Omental fat pad (tissue), 4 donors: Measurements from ENCODE around the gene FGF11. TPM values are rescaled to one million over a fixed set of nuclear protein-coding genes. Genes with fewer than 3 reads are reported as not detected.

Source experiments
- ATAC-seq: fragments of 150-250 bp; one replicate; pipeline ENCODE4 v1.9.1; 2016; ENCODE audit warnings: mild to moderate bottlenecking, moderate library complexity; ENCODE audit not compliant: low FRiP score
- DNase-seq: peaks from one replicate; pipeline ENCODE4 v3.0.0-alpha.2; 2019; ENCODE audit warnings: low spot score
- total RNA-seq, 4 donors: library from RNA; depleted of rRNA; stranded (reverse); fragments of >200 nt; gene quantifications; one replicate each; pipeline ENCODE4 v1.1.0, GENCODE V29; 2016
- TF ChIP-seq, protein P1 (sequence below), 3 donors: fragments of 450-650 bp; IDR thresholded peaks; one replicate each; pipeline ENCODE4 v1.5.1; 2016 to 2017; ENCODE audit warnings: antibody characterized with exemption in 3 of 3, mild to moderate bottlenecking in 3 of 3, moderate library complexity in 2 of 3

FGF11 gene
- total RNA-seq, 4 donors from 2014 or later: 0.72 to 1.9 (median 1.7) TPM

DNA sequence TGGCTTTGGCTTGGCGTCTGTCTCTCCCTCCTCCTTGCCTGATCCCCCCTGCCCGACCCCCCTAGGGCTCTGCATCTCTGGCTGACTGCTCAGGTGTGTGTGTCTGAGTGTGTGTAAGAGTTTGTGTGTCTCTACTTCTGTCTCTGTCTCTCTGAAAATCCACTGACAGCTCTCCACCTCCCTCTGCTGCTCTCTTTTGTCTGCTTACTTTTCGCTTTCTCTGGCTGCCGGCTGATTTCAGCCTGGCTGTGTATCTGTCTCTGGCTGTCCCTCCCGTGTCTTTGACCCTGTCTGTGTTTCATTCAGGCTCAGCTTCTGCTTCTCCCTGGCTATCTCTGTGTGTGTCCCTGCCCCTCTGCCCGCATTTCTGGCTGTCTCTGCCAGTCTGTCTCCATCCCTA lies 23.0 kb upstream of the FGF11 start:
- TF ChIP-seq, protein P1, sequence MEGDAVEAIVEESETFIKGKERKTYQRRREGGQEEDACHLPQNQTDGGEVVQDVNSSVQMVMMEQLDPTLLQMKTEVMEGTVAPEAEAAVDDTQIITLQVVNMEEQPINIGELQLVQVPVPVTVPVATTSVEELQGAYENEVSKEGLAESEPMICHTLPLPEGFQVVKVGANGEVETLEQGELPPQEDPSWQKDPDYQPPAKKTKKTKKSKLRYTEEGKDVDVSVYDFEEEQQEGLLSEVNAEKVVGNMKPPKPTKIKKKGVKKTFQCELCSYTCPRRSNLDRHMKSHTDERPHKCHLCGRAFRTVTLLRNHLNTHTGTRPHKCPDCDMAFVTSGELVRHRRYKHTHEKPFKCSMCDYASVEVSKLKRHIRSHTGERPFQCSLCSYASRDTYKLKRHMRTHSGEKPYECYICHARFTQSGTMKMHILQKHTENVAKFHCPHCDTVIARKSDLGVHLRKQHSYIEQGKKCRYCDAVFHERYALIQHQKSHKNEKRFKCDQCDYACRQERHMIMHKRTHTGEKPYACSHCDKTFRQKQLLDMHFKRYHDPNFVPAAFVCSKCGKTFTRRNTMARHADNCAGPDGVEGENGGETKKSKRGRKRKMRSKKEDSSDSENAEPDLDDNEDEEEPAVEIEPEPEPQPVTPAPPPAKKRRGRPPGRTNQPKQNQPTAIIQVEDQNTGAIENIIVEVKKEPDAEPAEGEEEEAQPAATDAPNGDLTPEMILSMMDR (IDR thresholded peaks at IDR 0.05): no peak
- no peak for DNase-seq
- no peak for ATAC-seq

DNA sequence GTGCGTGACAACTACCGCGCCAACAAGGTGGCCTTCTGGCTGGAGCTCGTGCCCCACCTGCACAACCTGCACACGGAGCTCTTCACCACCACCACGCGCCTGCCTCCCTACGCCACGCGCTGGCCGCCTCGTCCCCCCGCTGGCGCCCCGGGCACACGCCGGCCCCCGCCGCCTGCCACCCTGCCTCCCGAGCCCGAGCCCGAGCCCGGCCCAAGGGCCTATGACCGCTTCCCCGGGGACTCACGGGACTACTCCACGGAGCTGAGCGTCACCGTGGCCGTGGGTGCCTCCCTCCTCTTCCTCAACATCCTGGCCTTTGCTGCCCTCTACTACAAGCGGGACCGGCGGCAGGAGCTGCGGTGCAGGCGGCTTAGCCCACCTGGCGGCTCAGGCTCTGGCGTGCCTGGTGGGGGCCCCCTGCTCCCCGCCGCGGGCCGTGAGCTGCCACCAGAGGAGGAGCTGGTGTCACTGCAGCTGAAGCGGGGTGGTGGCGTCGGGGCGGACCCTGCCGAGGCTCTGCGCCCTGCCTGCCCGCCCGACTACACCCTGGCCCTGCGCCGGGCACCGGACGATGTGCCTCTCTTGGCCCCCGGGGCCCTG lies 22.2 kb upstream of the FGF11 start:
- ATAC-seq (no peak), DNase-seq (no peak)
- TF ChIP-seq, protein P1 (IDR thresholded peaks at IDR 0.05): no peak

DNA sequence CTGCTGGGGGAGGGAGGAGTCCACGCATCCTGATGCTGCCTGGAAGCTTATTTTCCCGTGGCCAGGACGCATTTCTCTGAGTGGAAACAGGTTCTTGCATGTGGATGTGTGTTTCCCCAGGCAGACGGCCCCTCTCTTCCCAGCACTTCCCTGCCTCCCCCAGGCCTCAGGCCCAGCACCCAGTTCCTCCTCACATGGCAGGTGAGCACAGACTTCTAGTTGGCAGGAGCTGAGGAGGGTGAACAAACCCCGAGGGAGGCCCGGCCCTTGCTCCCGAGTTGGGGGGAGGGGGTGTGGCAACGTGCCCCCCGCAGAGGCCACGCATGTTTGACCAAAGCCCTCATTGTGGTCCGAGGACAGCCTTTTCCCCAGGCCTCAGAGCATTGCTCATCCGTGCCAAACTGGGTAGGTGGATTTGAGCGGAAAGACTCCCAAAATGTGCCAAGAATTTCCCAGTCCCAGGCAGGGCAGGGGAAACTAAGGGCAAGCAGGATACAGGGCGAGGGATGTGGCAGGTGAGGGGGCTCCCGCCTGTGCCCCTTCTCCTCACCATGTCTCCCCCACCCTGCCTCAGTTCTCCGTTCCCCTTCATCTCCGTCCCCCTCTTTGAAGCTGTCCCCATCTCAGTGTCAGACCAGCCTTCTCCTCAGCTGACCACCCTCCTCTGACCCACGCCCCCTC lies 20.7 kb upstream of the FGF11 start:
- ATAC-seq: no peak
- TF ChIP-seq, protein P1 (IDR thresholded peaks at IDR 0.05): no peak
- no peak for DNase-seq

DNA sequence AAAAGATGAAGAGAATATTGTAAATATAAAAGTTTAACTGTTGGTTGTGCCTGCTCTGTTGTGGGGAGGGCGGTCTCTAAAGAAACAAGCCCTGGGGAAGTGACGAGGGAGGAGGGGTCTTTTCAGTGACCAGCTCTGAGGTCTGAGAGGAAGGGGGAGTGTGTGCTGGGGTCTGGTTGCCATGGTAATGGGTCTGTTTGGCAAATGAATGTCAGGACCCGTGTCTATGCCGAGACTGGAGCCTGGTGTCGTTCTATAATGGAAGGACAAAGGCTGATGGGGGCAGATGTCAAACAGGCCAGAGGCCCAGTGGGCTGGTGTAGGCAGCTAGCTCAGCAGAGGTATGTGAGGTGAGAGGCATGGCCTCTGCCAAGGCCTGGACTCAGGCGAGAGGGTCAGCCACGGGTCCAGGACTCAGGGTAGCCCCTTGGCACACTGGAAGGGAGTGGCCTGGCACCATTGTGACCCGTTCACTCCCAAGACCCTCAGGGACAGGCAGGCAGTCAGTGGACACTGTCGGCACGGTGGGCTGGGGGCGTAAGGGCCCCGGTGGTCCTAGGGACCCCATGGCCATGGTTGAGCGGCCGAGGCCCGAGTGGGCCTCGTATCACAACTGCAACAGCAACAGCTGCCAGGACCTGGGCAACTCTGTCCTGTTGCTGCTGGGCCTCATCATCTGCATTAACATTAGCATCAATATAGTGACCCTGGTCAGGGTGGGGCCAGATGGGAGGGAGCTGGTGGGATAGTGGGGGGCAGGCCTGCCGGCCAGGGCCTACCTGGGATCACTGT lies 19.3 kb upstream of the FGF11 start, which contains the start of gene SPEM1:
TSS of gene SPEM1 (plus strand) at position 506 of the 792 bp plus-strand sequence. CDS start at position 567, 61 bp downstream.
- TF ChIP-seq, protein P1 (IDR thresholded peaks at IDR 0.05): no peak
- ATAC-seq: no peak
- DNase-seq: no peak

DNA sequence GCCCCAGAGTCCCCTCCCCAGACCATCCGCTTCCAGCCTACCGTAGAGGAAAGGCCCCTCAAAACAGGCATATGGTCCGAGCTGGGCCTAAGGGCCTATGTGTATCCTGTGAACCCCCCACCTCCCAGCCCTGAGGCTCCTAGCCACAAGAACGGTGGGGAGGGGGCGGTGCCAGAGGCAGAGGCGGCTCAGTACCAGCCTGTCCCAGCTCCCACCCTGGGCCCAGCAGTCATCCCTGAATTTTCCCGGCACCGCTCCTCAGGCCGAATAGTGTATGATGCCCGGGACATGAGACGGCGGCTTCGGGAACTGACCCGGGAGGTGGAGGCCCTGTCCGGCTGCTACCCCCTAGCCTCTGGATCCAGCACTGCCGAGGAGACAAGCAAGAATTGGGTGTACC lies 18.1 kb upstream of the FGF11 start:
- TF ChIP-seq, protein P1 (IDR thresholded peaks at IDR 0.05): no peak
- ATAC-seq (no peak), DNase-seq (no peak)

DNA sequence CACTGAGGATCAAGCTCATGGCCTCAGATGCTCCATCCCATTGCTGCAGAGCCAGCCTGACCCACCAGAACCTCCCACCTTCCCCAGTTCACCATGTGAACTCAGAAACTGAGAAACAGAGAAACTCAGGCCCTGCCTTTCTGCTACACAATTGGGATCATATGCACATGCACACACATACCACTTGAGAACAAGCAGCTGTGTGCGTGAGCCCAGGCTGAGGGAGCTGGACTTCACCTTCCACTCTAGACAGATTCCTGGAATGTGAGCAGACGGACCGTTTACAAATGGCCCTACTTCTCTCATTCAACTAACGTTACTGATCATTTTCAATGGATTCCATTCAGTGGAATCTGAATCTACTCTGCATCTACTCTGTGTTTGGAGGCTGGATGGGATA lies 15.6 kb upstream of the FGF11 start:
- DNase-seq: no peak
- no peak for ATAC-seq
- TF ChIP-seq, protein P1 (IDR thresholded peaks at IDR 0.05): no peak
